HG03354 (cell line): ENCODE measurements around the gene FLII.
"Not testable (repeated sequence)": the region's sequence is repeated elsewhere in the genome, so short reads cannot be mapped to it uniquely, and the experiment has no call there.

Source experiments
- ATAC-seq: cut with Tn5 transposase; IDR thresholded peaks from one replicate; pipeline ENCODE4 v1.9.1; 2021; ENCODE audit warnings: mild to moderate bottlenecking; ENCODE audit not compliant: unreplicated experiment, poor library complexity, severe bottlenecking

The FLII gene

DNA sequence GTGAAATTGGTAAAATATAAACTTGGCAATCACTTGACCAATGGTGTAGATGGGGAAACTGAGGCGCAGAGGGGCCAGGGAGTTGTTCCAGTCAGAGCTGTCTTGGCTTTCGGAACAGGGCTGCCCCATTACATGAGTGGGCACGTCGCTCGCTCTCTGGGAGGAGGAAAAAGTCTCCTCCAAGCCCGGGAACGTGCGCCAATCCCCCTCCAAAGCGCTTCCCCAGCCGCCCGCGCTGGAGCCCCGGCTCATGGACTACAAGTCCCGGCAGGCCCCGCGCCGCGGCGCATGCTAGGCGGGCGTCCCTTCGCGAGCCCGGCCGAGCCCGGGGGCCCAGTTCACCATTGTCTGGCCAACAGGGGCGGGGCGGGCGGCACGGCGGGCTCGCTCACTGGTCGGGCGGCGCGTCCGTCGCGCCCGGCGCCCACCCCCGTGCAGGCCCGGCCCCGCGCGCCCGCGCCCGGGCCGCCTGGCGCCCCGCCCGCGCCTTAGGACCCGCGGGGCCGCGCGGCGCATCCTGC, 33.4 kb downstream of the FLII start, which contains the start of gene LLGL1:
Gene LLGL1 (plus strand): TSS at position 515 of the 521 bp plus-strand sequence. CDS start 48 bp downstream, outside the sequence.
- ATAC-seq, result peak; percentile 91

DNA sequence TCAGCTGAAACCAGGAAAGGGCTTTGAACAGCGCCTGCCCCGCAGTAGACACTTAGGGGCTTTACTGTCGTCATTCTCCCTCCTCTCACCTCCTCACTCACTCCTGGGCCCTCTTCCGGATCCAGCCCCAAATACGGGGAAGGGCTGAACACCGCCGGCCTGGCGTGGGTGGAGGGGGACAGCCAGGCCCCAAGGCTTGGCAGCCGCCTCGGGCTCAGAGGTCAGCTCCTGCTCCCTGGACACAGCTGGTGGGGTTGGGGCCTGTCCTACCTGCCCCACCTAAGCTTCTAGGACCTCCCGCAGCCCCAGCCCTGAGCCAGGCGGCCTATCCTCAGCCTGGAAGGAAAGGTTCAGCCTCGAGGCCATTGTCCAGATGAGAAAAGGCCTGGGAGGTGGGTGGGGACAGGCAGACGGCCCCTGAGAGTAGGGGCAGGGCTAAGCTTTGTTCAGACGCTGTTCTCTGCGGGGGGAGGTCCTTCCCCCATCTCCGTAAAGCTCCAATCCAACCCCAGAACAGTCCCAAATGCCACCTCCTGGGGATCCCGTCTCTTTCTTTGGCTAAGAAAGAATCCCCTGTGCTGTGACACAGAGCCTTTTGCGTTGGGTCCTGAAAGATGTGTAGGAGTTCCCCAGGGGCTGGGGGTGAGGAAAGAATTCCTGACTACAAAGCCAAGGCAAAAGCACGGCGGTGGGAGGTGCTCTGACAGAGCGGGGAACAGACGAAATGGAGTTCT, 34.0 kb downstream of the FLII start:
- no peak for ATAC-seq

DNA sequence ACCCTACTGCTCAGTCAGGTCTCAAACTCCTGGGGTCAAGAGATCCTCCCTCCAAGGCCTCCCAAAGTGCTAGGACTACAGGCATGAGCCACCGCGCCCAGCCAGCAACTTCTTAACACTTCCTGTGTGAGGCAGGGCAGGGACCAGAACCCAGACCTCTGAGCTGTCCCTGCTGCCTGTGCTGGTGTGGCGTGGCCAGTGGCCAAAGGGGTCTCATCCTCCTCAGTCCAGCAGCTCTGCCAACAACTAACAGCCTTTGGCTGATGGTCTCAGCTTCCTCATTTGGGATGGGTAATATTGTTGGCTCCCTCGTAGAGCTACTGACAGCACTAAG, 34.5 kb downstream of the FLII start:
- no peak for ATAC-seq

DNA sequence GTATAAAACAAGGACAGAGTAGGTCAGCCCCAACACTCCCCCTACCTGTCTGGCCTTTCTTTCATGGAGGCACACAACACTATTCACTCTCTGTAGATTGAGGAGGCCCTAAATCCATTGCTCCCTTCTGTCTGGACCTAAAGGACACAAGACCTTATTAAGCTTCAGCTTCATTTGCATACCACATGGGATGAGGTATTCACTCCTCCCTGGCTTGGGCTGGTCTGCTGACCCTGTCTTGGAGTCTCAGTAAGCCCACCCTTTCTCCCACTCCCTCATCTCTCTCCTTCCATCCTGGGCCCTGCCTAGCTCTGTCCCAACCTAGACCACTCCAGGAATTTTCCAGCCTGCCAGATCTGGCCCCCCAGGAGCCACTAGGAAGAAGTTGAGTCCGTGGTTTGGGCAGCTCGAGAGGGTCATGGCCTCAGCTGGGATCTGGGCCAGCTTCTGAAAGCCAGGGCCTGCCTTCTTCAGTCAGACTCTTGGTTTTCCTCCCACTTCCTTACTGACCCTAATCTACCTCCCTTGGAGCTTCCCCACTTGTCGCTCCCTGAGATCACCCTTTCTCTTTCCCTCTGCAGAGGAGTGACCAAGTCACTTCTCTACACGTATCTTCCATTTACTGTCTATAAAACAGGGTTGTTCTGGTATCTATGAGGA, 39.7 kb downstream of the FLII start:
- no peak for ATAC-seq

DNA sequence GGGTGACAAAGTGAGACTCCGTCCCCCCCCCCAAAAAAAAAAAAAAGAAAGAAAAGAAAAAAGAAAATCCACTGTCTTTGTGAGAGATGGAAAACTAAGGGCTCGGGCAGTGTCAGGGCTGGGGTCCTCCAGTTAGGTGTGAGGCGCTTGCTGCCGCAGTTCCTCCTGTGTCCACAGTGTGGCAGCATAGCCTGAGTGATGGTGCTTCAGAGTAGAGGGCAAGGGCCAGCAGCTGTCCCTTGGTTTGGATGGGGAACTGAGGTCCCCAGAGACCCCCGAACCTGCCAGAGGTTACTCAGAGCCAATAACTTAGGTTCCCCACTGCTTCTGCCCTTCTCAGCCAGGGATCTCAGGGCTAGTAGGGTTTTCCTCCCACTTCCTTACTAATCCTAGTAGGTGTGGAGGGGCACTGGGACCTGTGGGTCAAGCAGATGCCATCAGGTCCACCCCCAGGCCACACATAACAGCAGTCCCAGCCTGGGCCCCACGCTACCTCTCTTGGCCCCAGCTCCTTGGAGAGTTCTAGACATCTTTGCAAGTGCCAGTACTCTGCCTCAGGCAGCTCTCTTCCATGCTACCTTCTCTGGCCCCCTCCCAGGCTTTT, 41.0 kb downstream of the FLII start:
- ATAC-seq, result peak; percentile 62

DNA sequence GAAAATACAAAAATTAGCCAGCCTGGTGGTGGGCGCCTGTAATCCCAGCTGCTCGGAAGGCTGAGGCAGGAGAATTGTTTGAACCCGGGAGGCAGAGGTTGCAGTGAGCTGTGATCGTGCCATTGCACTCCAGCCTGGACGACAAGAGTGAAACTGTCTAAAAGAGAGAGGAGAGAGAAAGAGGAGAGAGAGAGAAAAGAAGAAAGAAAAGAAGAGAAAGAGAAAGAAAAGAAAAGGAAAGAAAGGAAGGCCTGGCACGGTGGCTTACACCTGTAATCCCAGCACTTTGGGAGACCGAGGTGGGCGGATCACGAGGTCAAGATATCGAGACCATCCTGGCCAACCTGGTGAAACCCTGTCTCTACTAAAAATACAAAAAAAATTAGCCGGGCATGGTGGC, 41.6 kb downstream of the FLII start:
- not testable (repeated sequence) for ATAC-seq

DNA sequence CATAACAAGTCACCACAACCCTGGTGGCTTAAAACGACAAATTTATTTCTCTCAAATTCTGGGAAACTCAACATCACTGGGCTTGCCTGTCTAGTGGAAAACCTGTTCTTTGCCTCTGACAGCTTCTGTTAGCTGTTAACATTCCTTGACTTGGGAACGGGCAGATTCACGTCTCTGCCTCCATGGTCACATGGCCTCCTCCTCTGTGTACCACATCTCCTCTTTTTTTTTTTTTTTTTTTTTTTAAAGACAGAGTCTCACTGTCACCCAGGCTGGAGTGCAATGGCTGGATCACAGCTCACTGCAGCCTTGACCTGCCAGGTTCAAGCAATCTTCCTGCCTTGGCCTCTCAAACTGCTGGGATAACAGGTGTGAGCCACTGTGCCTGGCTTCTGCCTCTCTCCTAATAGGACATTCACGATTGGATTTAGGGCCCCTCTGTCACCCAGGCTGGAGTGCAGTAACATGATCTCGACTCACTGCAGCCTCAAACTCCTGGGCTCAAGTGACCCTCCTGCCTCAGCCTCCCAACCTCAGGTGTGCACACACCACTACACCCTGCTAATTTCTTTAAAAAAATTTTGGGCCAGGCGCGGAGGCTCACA, 44.8 kb downstream of the FLII start:
- no peak for ATAC-seq

DNA sequence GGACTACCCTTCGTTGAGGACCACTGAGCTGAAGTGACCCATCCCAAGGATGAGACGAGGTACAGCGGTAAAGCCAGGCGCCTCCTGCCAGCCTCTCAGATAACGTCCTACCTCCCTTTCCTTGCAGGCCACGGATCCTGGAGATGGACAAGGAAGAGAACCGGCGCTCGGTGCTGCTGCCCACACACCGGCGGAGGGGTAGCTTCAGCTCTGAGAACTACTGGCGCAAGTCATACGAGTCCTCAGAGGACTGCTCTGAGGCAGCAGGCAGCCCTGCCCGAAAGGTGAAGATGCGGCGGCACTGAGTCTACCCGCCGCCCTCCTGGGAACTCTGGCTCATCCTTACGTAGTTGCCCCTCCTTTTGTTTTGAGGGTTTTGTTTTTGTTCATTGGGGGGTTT, 50.4 kb downstream of the FLII start:
- ATAC-seq, result no peak

DNA sequence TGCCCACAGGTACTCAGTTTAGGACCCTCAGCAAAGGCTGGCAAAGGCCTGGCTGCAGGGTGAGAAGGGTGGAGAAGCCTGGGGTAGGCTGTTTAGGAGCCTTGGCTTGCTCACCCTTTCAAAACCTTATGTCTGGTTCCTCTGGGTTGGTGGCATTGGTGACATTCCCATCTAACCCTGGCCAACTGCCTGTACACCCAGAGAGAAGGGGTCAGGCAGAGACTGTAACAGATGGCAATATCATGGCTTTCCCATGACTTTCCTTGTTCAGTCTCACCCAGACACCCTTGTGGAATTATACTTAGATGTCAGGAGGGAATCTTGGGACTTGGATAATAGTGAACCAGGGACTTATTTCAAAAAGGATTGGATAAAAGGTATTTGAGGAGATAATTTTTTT, 51.6 kb downstream of the FLII start:
- no peak for ATAC-seq

DNA sequence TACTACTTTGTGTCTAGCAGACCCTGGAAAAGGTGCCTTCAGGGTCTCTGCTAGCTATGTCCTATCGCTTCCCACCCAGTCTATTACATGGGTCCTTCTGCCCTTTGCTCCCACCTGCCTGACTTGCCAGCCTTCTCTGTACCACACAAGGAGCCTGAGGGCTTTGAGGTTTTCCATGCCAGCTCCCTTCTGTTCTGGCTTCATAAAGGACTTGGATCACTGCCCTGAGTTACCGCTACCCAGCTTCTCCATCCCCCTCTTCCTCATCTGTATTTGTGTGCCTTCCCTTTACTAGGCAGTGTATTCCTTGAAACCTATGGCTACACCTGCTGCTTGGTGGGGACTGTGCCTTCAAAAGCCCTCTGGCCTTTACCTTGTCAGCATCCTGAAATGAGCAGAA, 52.7 kb downstream of the FLII start:
- ATAC-seq, result no peak

DNA sequence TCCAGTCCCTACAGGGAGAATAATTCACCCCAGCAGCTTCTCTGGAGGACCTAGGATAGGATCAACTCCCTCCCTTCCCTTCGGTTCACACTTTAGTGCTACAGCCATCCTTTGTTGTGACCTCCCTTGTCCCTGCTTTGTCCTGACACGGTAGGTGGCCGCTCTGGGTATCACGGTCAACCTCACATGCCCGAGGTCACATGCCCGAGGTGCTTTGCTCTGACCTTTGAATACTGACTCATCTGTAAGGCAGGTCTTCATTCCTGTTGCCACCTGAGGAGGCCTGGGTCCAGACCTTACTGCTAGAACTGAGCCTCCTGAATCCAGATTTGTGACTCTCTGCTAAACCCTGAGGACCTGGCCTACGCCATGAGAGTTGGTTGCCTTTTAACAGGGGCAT, 55.2 kb downstream of the FLII start:
- no peak for ATAC-seq

DNA sequence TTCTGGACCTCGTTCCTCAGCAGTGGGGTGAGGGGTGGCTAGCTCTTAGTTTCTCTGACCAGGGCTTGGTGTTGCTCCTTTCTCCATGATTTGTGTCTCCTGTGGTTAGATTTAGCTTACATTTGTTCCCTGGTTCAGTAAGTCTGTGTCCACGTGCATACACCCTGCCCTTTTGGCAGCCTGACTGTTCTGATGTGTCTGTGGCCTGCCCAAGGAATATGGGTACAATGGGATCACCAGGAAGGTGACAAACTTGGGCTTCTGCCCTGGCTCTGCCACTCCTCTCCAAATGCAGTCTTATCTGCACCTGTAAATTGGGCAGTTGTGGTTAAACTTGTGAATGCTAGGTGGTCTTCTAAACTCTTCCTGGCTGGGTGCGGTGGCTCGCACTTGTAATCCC, 57.4 kb downstream of the FLII start:
- no peak for ATAC-seq

DNA sequence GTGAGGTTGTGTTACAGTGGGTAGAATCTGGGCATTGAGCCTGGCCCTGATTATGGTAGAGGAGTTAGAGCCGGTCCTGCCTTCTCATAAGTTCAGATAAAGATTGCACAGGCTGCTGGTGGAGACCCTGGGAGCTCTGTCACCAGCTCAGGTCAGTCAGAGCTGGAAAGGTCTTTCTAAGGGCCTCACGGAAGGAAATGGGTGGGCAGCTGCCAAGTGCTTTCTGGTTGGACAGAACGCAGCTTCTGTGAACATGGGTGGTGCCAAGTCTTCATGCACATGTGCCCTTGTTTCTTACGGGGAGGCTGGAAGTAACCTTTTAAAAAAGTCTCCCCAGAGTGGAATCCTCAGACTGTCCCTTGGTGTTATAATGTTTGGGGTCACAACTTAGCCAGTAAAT, 60.0 kb downstream of the FLII start:
- no peak for ATAC-seq

DNA sequence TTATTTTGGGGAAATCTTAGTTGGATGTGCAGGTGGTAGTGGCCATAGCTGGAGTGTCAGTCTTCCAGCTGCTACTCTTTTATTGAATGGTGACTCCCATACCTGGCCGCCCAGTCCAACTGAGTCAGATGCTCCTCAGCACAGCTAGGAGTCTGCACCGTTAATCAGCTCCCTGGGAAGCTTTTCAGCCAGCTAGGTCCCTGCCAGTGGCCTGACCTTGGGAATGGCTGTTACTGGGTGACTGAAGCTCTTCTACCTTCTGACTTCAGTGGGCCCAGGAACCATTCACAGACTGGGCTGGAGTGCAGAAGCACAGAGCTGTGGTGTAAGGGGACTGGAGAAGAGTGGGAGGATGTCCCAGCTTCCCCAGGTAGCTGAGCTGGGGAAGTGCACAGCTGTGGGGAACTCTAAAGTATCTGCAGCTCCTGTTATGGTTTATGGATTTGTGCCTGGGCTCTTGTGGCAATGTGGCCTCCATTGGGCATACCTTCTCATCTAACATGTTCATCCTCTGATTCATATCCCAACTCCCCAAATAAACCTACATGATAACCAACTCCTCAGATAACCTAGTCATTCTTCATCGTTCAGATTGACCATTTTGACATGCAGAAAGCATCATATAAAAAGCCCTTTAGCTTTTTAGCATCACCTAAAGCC, 60.9 kb downstream of the FLII start:
- no peak for ATAC-seq

DNA sequence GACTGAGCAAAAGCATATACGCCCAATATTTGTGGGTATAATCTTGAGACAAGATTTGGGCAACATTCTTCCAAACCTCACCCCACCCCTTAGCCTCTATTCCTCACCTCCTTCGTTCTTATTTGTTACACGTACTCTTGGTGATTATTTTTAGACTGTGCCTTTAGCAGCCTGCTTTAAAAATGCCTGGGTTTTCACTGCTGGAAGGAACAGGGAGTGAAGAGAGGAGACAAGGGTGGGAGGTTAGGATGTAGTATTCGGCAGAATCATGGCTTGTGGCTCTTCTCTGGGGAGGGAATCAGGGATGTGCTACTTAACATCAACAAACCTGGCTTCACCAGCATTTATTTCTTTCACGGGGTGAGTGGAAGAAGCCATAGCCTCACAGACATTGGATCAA, 63.3 kb downstream of the FLII start:
- no peak for ATAC-seq
